ENCODE measurements around the gene TMEM200C. TPM values are rescaled to one million over a fixed set of nuclear protein-coding genes. Genes with fewer than 3 reads are reported as not detected.

The TMEM200C gene
- total and polyA plus RNA-seq, 11 donors: 0.15 to 3.4 (median 0.45) TPM

GRCh38 chr18:5839102-5839501 lies 56.2 kb downstream of the TMEM200C start:
- H3K4me1 ChIP-seq: no peaks in the 10 kb centered on the region
- TF ChIP-seq CTCF (IDR thresholded peaks at IDR 0.05) (no peak), POLR2A (IDR thresholded peaks at IDR 0.05) (no peak)
- 88 to 97% (median 91%) methylated on average over 8 of the region's 8 CpGs for WGBS, 4 donors
- H3K27ac ChIP-seq: no peak overlapping the region
- H3K4me3 ChIP-seq: no peak overlapping the region
- H3K36me3 ChIP-seq: no peaks in the 10 kb centered on the region
- H3K27me3 ChIP-seq: peaks cover 0 to 13% (median 0%) of the 10 kb centered on the region in 9 donors
- intact Hi-C loops (cut with DNase I): loop anchor here in 1 of 10 donors (5.0 kb wide), 1 partner anchor 237 kb away; no protein-coding TSS in a partner anchor
- H3K9me3 ChIP-seq: no peaks in the 10 kb centered on the region
- DNase-seq: no peak
- ATAC-seq: no peak

Small RNAs within 50 kb of the gene (microRNA-seq; reads per million reads assigned to microRNA genes)
- gene MIR3976: 0 reads per million in 4 donors

Measured in heart left ventricle (tissue), 16 donors.